DOHH2 (cell line): ENCODE results near the gene UBAP1.

Experiments used
- H3F3A ChIP-seq: fragments of 200-600 bp; sonication (generic), shearing (Covaris generic); 2 replicates; pipeline ENCODE4 v1.6.0; 2016; ENCODE audit warnings: antibody characterized with exemption, mild to moderate bottlenecking; ENCODE audit not compliant: control insufficient read depth, insufficient read depth
- H3K27ac ChIP-seq: fragments of 200-600 bp; sonication (generic); 2 replicates; pipeline ENCODE4 v1.5.1; 2014; ENCODE audit warnings: low read depth, mild to moderate bottlenecking, low read length, moderate library complexity
- H3K27me3 ChIP-seq: fragments of 200-600 bp; sonication (generic); 2 replicates; pipeline ENCODE4 v1.6.1; 2014; ENCODE audit warnings: mild to moderate bottlenecking, low read length, mixed read lengths; ENCODE audit not compliant: control insufficient read depth
- H3K36me3 ChIP-seq: fragments of 200-600 bp; sonication (generic); 2 replicates; pipeline ENCODE4 v1.6.1; 2014; ENCODE audit warnings: mild to moderate bottlenecking, low read length, moderate library complexity, mixed read lengths; ENCODE audit not compliant: control insufficient read depth
- H3K4me1 ChIP-seq: fragments of 200-600 bp; sonication (generic); 2 replicates; pipeline ENCODE4 v1.6.1; 2014; ENCODE audit warnings: mild to moderate bottlenecking, low read length, mixed read lengths; ENCODE audit not compliant: control insufficient read depth
- H3K4me2 ChIP-seq: fragments of 200-600 bp; sonication (generic); 2 replicates; pipeline ENCODE4 v1.6.0; 2014; ENCODE audit warnings: mild to moderate bottlenecking, low read length, moderate library complexity
- H3K4me3 ChIP-seq: fragments of 200-600 bp; sonication (generic); 2 replicates; pipeline ENCODE4 v1.5.1; 2014; ENCODE audit warnings: mild to moderate bottlenecking, low read length, mixed read lengths
- H3K79me2 ChIP-seq: fragments of 200-600 bp; sonication (generic); 2 replicates; pipeline ENCODE4 v1.6.1; 2014; ENCODE audit warnings: mild to moderate bottlenecking, low read length, mixed read lengths; ENCODE audit not compliant: control insufficient read depth
- H3K9me2 ChIP-seq: fragments of 200-600 bp; sonication (generic); replicated peaks from 2 replicates; pipeline ENCODE4 v1.6.1; 2014; ENCODE audit warnings: mild to moderate bottlenecking, low read length, mixed read lengths; ENCODE audit not compliant: control insufficient read depth
- H3K9me3 ChIP-seq: fragments of 200-600 bp; sonication (generic); 2 replicates; pipeline ENCODE4 v1.6.1; 2014; ENCODE audit warnings: antibody characterized with exemption, low read length, mixed read lengths; ENCODE audit not compliant: control insufficient read depth, insufficient read depth
- H4K20me1 ChIP-seq: fragments of 200-600 bp; sonication (generic); 2 replicates; pipeline ENCODE4 v1.6.0; 2014; ENCODE audit warnings: low read depth, mild to moderate bottlenecking, antibody characterized with exemption, low read length, moderate library complexity; ENCODE audit not compliant: control insufficient read depth, insufficient read depth
- CTCF ChIP-seq: fragments of 200-600 bp; sonication (generic); IDR thresholded peaks from one replicate; pipeline ENCODE4 v1.5.1; 2014; ENCODE audit warnings: antibody characterized with exemption, mild to moderate bottlenecking, low read depth, low read length; ENCODE audit not compliant: poor library complexity, severe bottlenecking
- EZH2phosphoT487 ChIP-seq: fragments of 200-600 bp; sonication (generic); IDR thresholded peaks from 2 replicates; pipeline ENCODE4 v1.6.1; 2017; ENCODE audit warnings: borderline replicate concordance, mild to moderate bottlenecking, antibody characterized with exemption, low read length, moderate library complexity, mixed read lengths

The UBAP1 gene

GRCh38 chr9:34179213-34180136, 632 bp downstream of the UBAP1 start:
- H3K79me2 ChIP-seq: peaks cover 68% of the 10 kb centered on the region
- H3K9me3 ChIP-seq: no peaks in the 10 kb centered on the region
- peaks cover 16% of the 10 kb centered on the region for H3K4me1 ChIP-seq

GRCh38 chr9:34185778-34186551, 7.1 kb downstream of the UBAP1 start:
- Histone ChIP-seq H3K4me1 (peaks cover 51% of the 10 kb centered on the region), H3K9me3 (no peaks in the 10 kb centered on the region), H3K79me2 (peaks cover 95% of the 10 kb centered on the region), H3K27ac (no peak overlapping the region), H3K36me3 (peaks cover 14% of the 10 kb centered on the region), H3K4me3 (no peak overlapping the region), H3K27me3 (no peaks in the 10 kb centered on the region), H4K20me1 (peaks cover 9% of the 10 kb centered on the region), H3K9me2 (no peaks in the 10 kb centered on the region), H3F3A (peaks cover 7% of the 10 kb centered on the region), H3K4me2 (peak overlapping the region; percentile 10; the same call in 1 of the 2 replicates)
- TF ChIP-seq CTCF (no peak), EZH2phosphoT487 (no peak)

More at GRCh38 chr9:34179213-34180136, 632 bp downstream of the UBAP1 start:
- Histone ChIP-seq H3K4me3 (peak overlapping the region; percentile 88), H3K4me2 (peak overlapping the region; percentile 90), H3K9me2 (no peaks in the 10 kb centered on the region), H3K27me3 (no peaks in the 10 kb centered on the region), H3K27ac (peak overlapping the region; percentile 48), H3F3A (peaks cover 4% of the 10 kb centered on the region), H3K36me3 (peaks cover 8% of the 10 kb centered on the region; the same call in 1 of the 2 replicates), H4K20me1 (peaks cover 10% of the 10 kb centered on the region; the same call in 1 of the 2 replicates)
- TF ChIP-seq EZH2phosphoT487: no peak
- TF ChIP-seq CTCF: no peak

GRCh38 chr9:34187891-34188240, 9.0 kb downstream of the UBAP1 start:
- Histone ChIP-seq H4K20me1 (peaks cover 13% of the 10 kb centered on the region), H3K4me1 (peaks cover 52% of the 10 kb centered on the region), H3K4me2 (no peak overlapping the region)

More at GRCh38 chr9:34187891-34188240, 9.0 kb downstream of the UBAP1 start:
- peaks cover 14% of the 10 kb centered on the region for H3K36me3 ChIP-seq
- peaks cover 93% of the 10 kb centered on the region for H3K79me2 ChIP-seq
- no peaks in the 10 kb centered on the region for H3K27me3 ChIP-seq
- H3K9me3 ChIP-seq: no peaks in the 10 kb centered on the region
- no peak overlapping the region for H3K4me3 ChIP-seq
- H3K27ac ChIP-seq: no peak overlapping the region
- H3F3A ChIP-seq: peaks cover 11% of the 10 kb centered on the region
- TF ChIP-seq EZH2phosphoT487 (no peak), CTCF (no peak)
- no peaks in the 10 kb centered on the region for H3K9me2 ChIP-seq
